ENCODE measurements around the gene ZMYM3.
"Not testable (repeated sequence)": the region's sequence is repeated elsewhere in the genome, so short reads cannot be mapped to it uniquely, and the experiment has no call there.

GRCh38 chrX:71268624-71269023, 14.7 kb upstream of the ZMYM3 start:
- TF ChIP-seq CTCF (IDR thresholded peaks at IDR 0.05); NR2C2 (CRISPR knock-in tag; IDR thresholded peaks at IDR 0.05); ETV6 (CRISPR knock-in tag; IDR thresholded peaks at IDR 0.05); TEAD4 (CRISPR knock-in tag; IDR thresholded peaks at IDR 0.05); E2F4 (CRISPR knock-in tag; IDR thresholded peaks at IDR 0.05; ENCODE audit: borderline replicate concordance, low read depth); NFATC4 (CRISPR knock-in tag; IDR thresholded peaks at IDR 0.05): not testable (repeated sequence)
